ENCODE data around the gene LYG1.

DNA sequence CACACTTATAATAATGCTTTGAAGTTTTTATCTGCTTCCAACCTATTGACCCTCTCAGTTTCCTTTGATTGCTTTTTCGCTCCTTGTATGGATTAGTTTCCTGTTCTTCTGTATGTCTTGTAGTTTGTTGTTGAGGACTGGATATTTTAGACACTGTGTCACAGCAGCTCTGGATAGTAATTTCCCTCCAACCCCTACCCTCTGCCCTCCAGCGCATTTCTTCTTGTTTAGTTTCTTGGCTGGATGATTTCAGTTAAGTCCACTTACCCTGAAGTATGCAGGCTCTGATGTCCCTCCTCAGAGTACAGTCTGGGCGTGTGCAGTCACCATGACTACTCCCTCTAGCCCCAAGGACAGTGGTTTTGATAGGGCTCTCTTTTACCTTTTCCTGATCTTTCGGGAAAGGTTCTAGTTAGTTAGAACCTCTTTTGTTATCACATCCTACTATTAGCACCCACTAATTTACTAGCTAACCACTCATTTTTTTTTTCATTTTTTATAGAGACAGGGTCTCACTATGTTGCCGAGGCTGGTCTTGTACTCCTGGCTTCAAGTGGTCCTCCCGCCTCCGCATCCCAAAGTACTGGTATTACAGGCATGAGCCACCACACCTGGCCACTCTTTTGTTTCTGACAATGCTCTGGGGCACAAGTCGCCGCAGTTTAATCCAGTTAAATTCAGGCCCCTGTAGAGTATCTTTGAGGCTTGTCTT lies 16.3 kb upstream of the LYG1 start:
- no peak for TF ChIP-seq POLR2A (IDR thresholded peaks at IDR 0.05; ENCODE audit: low read length)
- no peak for TF ChIP-seq GATA1 (IDR thresholded peaks at IDR 0.05; ENCODE audit: low read depth, low read length)
